ENCODE measurements around the gene AMH.
"Not testable (repeated sequence)": the region's sequence is repeated elsewhere in the genome, so short reads cannot be mapped to it uniquely, and the experiment has no call there.

Gene AMH

GRCh38 chr19:2281265-2282061 lies 32.3 kb downstream of the AMH start:
- intact Hi-C loops (cut with DNase I); DNase-seq: not testable (repeated sequence)

GRCh38 chr19:2282062-2282861 lies 33.1 kb downstream of the AMH start, which contains the start of gene PEAK3:
Gene PEAK3 (minus strand): TSS chr19:2282175. CDS start chr19:2280931, 1,244 bp downstream.
- DNase-seq, result peak in 4 of 10 donors; percentile 45 to 93 (median 70)
- intact Hi-C loops (cut with DNase I), result no loop called here

GRCh38 chr19:2282862-2283237 lies 33.7 kb downstream of the AMH start:
- DNase-seq, result no peak
- intact Hi-C loops (cut with DNase I), result no loop called here

- DNase-seq, result no peak
- intact Hi-C loops (cut with DNase I), result no loop called here
Observed at GRCh38 chr19:2283835-2284507, 34.8 kb downstream of the AMH start.

- intact Hi-C loops (cut with DNase I), result no loop called here
Observed at GRCh38 chr19:2286402-2287140, 37.4 kb downstream of the AMH start.

GRCh38 chr19:2287585-2288337 lies 38.6 kb downstream of the AMH start:
- no peak for DNase-seq
- intact Hi-C loops (cut with DNase I), result no loop called here

More at GRCh38 chr19:2286402-2287140, 37.4 kb downstream of the AMH start:
- DNase-seq, result no peak

- intact Hi-C loops (cut with DNase I), result no loop called here
- DNase-seq, result no peak
Observed at GRCh38 chr19:2288338-2288817, 39.3 kb downstream of the AMH start.

GRCh38 chr19:2288818-2289713 lies 39.9 kb downstream of the AMH start:
- intact Hi-C loops (cut with DNase I), result no loop called here
- DNase-seq, result no peak

- intact Hi-C loops (cut with DNase I), result no loop called here
- DNase-seq, result no peak
Observed at GRCh38 chr19:2289714-2290435, 40.8 kb downstream of the AMH start.

- intact Hi-C loops (cut with DNase I), result no loop called here
- no peak for DNase-seq
Observed at GRCh38 chr19:2290441-2291184, 41.5 kb downstream of the AMH start.

GRCh38 chr19:2291185-2291751 lies 42.1 kb downstream of the AMH start:
- DNase-seq, result peak in 2 of 10 donors; percentile 75 to 85
- intact Hi-C loops (cut with DNase I), result no loop called here

GRCh38 chr19:2294687-2295335 lies 45.7 kb downstream of the AMH start:
- intact Hi-C loops (cut with DNase I), result no loop called here

GRCh38 chr19:2296141-2296540 lies 47.0 kb downstream of the AMH start:
- intact Hi-C loops (cut with DNase I), result no loop called here
- no peak for DNase-seq

More at GRCh38 chr19:2294687-2295335, 45.7 kb downstream of the AMH start:
- peak in 3 of 10 donors; percentile 28 to 86 (median 50) for DNase-seq

- no peak for DNase-seq
- intact Hi-C loops (cut with DNase I), result no loop called here
Observed at GRCh38 chr19:2300533-2300932, 51.4 kb downstream of the AMH start.

Measured in posterior cingulate gyrus (tissue), 11 donors.